Nephron progenitor cell (in vitro differentiated cells): ENCODE results near the gene TRIP11.

Experiments used
- DNase-seq: peaks from one replicate; pipeline ENCODE4 v3.0.0; 2021
- H3K27ac Mint-ChIP-seq: 2 replicates; pipeline ENCODE4 v1.8.0; 2021; ENCODE audit warnings: mild to moderate bottlenecking, moderate library complexity, mixed read lengths
- H3K27me3 Mint-ChIP-seq: 2 replicates; pipeline ENCODE4 v1.8.0; 2021; ENCODE audit warnings: mild to moderate bottlenecking, low read depth, mixed read lengths; ENCODE audit not compliant: poor library complexity
- H3K36me3 Mint-ChIP-seq: 2 replicates; pipeline ENCODE4 v1.8.0; 2021; ENCODE audit warnings: low read depth, mixed read lengths
- H3K4me1 Mint-ChIP-seq: 2 replicates; pipeline ENCODE4 v1.8.0; 2021; ENCODE audit warnings: mixed read lengths
- H3K4me3 Mint-ChIP-seq: 2 replicates; pipeline ENCODE4 v1.8.0; 2021; ENCODE audit warnings: mild to moderate bottlenecking, moderate library complexity, mixed read lengths
- H3K9me3 Mint-ChIP-seq: 2 replicates; pipeline ENCODE4 v1.8.0; 2021; ENCODE audit warnings: mild to moderate bottlenecking, moderate library complexity, mixed read lengths
- CTCF ChIP-seq: fragments of 200-600 bp; sonication (generic); IDR thresholded peaks from 2 replicates; pipeline ENCODE4 v1.5.0; 2021; ENCODE audit warnings: antibody characterized with exemption

Gene TRIP11

GRCh38 chr14:91956616-91957015 is 83.2 kb downstream of the TRIP11 start:
- Mint-ChIP-seq H3K36me3 (no peaks in the 10 kb centered on the region), H3K27ac (no peak overlapping the region), H3K4me1 (peaks cover 17% of the 10 kb centered on the region), H3K4me3 (no peak overlapping the region), H3K27me3 (peaks cover 14% of the 10 kb centered on the region), H3K9me3 (no peaks in the 10 kb centered on the region)
- TF ChIP-seq CTCF = no peak
- DNase-seq = no peak

GRCh38 chr14:91955168-91955567 is 84.7 kb downstream of the TRIP11 start:
- Mint-ChIP-seq H3K4me3 (no peak overlapping the region), H3K27me3 (peaks cover 24% of the 10 kb centered on the region), H3K4me1 (peaks cover 17% of the 10 kb centered on the region), H3K36me3 (no peaks in the 10 kb centered on the region), H3K27ac (no peak overlapping the region), H3K9me3 (no peaks in the 10 kb centered on the region)
- no peak for DNase-seq
- no peak for TF ChIP-seq CTCF

GRCh38 chr14:91953170-91953985 is 86.5 kb downstream of the TRIP11 start:
- H3K9me3 Mint-ChIP-seq = no peaks in the 10 kb centered on the region
- H3K36me3 Mint-ChIP-seq = no peaks in the 10 kb centered on the region
- TF ChIP-seq CTCF = no peak
- no peak overlapping the region for H3K4me3 Mint-ChIP-seq
- H3K27me3 Mint-ChIP-seq = peaks cover 42% of the 10 kb centered on the region
- H3K27ac Mint-ChIP-seq = no peak overlapping the region
- no peak for DNase-seq
- peaks cover 18% of the 10 kb centered on the region for H3K4me1 Mint-ChIP-seq

GRCh38 chr14:91947475-91948184 is 92.2 kb downstream of the TRIP11 start, which contains the start of gene FBLN5:
Gene FBLN5 (minus strand): TSS chr14:91947694. CDS start chr14:91947229, 465 bp downstream.
- peak; percentile 75 for DNase-seq
- peaks cover 78% of the 10 kb centered on the region for H3K27me3 Mint-ChIP-seq

GRCh38 chr14:91946622-91947474 is 93.0 kb downstream of the TRIP11 start:
- TF ChIP-seq CTCF = no peak
- no peaks in the 10 kb centered on the region for H3K36me3 Mint-ChIP-seq
- peak; percentile 46 for DNase-seq
- H3K27ac Mint-ChIP-seq = no peak overlapping the region
- H3K4me3 Mint-ChIP-seq = peak overlapping the region; percentile 88
- peaks cover 74% of the 10 kb centered on the region for H3K27me3 Mint-ChIP-seq
- no peaks in the 10 kb centered on the region for H3K9me3 Mint-ChIP-seq
- peaks cover 16% of the 10 kb centered on the region for H3K4me1 Mint-ChIP-seq

More at GRCh38 chr14:91947475-91948184, 92.2 kb downstream of the TRIP11 start, which contains the start of gene FBLN5:
- TF ChIP-seq CTCF = no peak
- no peaks in the 10 kb centered on the region for H3K9me3 Mint-ChIP-seq
- H3K4me1 Mint-ChIP-seq = peaks cover 23% of the 10 kb centered on the region
- H3K36me3 Mint-ChIP-seq = no peaks in the 10 kb centered on the region
- H3K4me3 Mint-ChIP-seq = peak within 1 kb of the TSS; percentile 88
- no peak within 1 kb of the TSS for H3K27ac Mint-ChIP-seq
